Tibial nerve (tissue), 4 donors: Measurements from ENCODE around the gene PLSCR4. TPM values are rescaled to one million over a fixed set of nuclear protein-coding genes. Genes with fewer than 3 reads are reported as not detected.

ENCODE experiments used
- DNase-seq, 2 donors: peaks; one replicate each; pipeline ENCODE4 v3.0.0-alpha.2; 2019; ENCODE audit warnings: low spot score in 2 of 2
- H3K27ac ChIP-seq, 4 donors: fragments of 200-600 bp; sonication (generic) in 3 of 4; one replicate each; pipeline ENCODE4 v1.5.1; 2017 to 2019; ENCODE audit warnings: mild to moderate bottlenecking in 1 of 4
- H3K27me3 ChIP-seq, 2 donors: fragments of 200-600 bp; sonication (generic) in 1 of 2; one replicate each; pipeline versions ENCODE4 v1.5.1 to v1.6.0; 2017 to 2019
- H3K36me3 ChIP-seq, 3 donors: fragments of 200-600 bp; sonication (generic); one replicate each; pipeline ENCODE4 v1.5.1; 2018 to 2019
- H3K4me1 ChIP-seq, 4 donors: fragments of 200-600 bp; sonication (generic) in 3 of 4; one replicate each; pipeline ENCODE4 v1.5.1; 2017 to 2019
- H3K4me3 ChIP-seq, 4 donors: fragments of 200-600 bp; sonication (generic) in 3 of 4; one replicate each; pipeline ENCODE4 v1.5.1; 2017 to 2019; ENCODE audit warnings: mild to moderate bottlenecking in 1 of 4, moderate library complexity in 1 of 4
- H3K9me3 ChIP-seq, 4 donors: fragments of 200-600 bp; sonication (generic) in 3 of 4; one replicate each; pipeline ENCODE4 v1.5.1; 2017 to 2019
- EP300 ChIP-seq, 2 donors: sonication (generic); formaldehyde crosslinking; IDR thresholded peaks; one replicate each; pipeline ENCODE4 v1.6.1; 2017; ENCODE audit warnings: antibody characterized with exemption in 2 of 2, mild to moderate bottlenecking in 1 of 2
- POLR2A ChIP-seq, 2 donors: fragments of 450-650 bp; IDR thresholded peaks; one replicate each; pipeline ENCODE4 v1.6.1; 2017; ENCODE audit warnings: antibody characterized with exemption in 2 of 2, mild to moderate bottlenecking in 2 of 2, moderate library complexity in 2 of 2
- WGBS, 2 donors: methylation state at CpG; one replicate each; pipeline ENCODE4 v1.1.5; 2018; 5-methylcytosine and 5-hydroxymethylcytosine counted together
- total RNA-seq, 4 donors: library from RNA; depleted of rRNA; stranded (reverse); fragments of >200 nt; gene quantifications; one replicate each; pipeline ENCODE4 v1.1.0, GENCODE V29; 2016
- TF ChIP-seq, protein P1 (sequence below), 5 experiments: fragments of 200-600 bp in 3 of 5; fragments of 450-650 bp in 2 of 5; sonication (generic) in 3 of 5; IDR thresholded peaks; one replicate each; pipeline ENCODE4 v1.5.1; 2016 to 2019; ENCODE audit warnings: antibody characterized with exemption in 5 of 5, mild to moderate bottlenecking in 3 of 5, moderate library complexity in 2 of 5

Gene PLSCR4
- total RNA-seq, 4 donors from 2014 or later: 85.8 to 217 (median 128) TPM

DNA sequence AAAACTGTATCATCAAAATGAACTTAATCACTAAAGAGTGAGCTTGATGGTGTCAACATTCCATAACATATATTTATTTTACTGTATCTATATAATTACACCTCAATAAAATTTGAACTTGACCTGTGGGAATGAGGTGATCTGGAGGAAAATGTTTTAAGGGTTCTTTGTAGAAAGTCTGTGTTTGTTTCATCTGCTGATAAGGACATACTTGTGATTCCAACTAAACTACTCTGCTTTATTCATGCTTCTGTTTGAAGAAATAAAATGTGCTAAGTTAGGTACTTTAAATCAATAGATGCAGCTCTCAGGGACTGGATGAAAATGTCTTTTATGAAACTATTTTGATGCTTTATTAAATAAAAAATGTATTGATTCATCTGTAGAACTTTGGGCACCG, 78.3 kb downstream of the PLSCR4 start:
- H3K9me3 ChIP-seq: no peaks in the 10 kb centered on the region
- H3K27ac ChIP-seq: no peak overlapping the region
- no peaks in the 10 kb centered on the region for H3K27me3 ChIP-seq
- no peak for DNase-seq
- H3K4me1 ChIP-seq: peaks cover 0 to 3% (median under 1%) of the 10 kb centered on the region in 4 donors
- peaks cover 0 to 13% (median 0%) of the 10 kb centered on the region in 3 donors for H3K36me3 ChIP-seq
- WGBS, 2 donors: 57 to 58% methylated on average over 1 of the region's 1 CpG
- TF ChIP-seq POLR2A (IDR thresholded peaks at IDR 0.05) (no peak), EP300 (IDR thresholded peaks at IDR 0.05) (no peak)
- TF ChIP-seq, protein P1, sequence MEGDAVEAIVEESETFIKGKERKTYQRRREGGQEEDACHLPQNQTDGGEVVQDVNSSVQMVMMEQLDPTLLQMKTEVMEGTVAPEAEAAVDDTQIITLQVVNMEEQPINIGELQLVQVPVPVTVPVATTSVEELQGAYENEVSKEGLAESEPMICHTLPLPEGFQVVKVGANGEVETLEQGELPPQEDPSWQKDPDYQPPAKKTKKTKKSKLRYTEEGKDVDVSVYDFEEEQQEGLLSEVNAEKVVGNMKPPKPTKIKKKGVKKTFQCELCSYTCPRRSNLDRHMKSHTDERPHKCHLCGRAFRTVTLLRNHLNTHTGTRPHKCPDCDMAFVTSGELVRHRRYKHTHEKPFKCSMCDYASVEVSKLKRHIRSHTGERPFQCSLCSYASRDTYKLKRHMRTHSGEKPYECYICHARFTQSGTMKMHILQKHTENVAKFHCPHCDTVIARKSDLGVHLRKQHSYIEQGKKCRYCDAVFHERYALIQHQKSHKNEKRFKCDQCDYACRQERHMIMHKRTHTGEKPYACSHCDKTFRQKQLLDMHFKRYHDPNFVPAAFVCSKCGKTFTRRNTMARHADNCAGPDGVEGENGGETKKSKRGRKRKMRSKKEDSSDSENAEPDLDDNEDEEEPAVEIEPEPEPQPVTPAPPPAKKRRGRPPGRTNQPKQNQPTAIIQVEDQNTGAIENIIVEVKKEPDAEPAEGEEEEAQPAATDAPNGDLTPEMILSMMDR (IDR thresholded peaks at IDR 0.05): no peak
- H3K4me3 ChIP-seq: no peak overlapping the region

DNA sequence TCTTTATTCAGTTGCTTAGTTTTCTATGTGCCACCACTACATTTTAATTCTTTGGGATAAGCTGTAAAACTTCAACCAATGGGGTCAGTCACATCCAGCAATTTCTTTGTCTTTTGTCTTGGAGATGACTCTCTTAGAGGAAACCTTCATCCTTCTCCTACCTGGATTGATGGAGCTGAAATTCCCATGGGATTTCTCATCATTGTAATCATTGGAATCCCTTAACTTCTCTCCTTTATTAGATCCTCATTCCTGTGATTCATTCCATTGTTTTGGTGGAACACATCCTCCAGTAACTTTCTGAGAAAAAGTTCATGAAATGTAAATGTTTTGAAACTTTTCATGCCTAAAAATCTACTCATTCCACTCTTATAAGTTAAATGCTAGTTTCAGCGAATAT, 80.3 kb downstream of the PLSCR4 start:
- H3K27ac ChIP-seq: no peak overlapping the region

GRCh38 chr3:146169891-146170290, 81.0 kb downstream of the PLSCR4 start:
- Histone ChIP-seq H3K36me3 (peaks cover 0 to 13% (median 0%) of the 10 kb centered on the region in 3 donors), H3K27ac (no peak overlapping the region), H3K4me3 (no peak overlapping the region), H3K27me3 (no peaks in the 10 kb centered on the region), H3K4me1 (peaks cover 0 to 17% (median 0%) of the 10 kb centered on the region in 4 donors), H3K9me3 (no peaks in the 10 kb centered on the region)
- TF ChIP-seq POLR2A (IDR thresholded peaks at IDR 0.05) (no peak), EP300 (IDR thresholded peaks at IDR 0.05) (no peak)
- TF ChIP-seq, protein P1 (IDR thresholded peaks at IDR 0.05): no peak
- 84 to 88% methylated on average over 1 of the region's 1 CpG for WGBS, 2 donors
- DNase-seq: no peak

More for the DNA sequence above, 80.3 kb downstream of the PLSCR4 start:
- Histone ChIP-seq H3K4me3 (no peak overlapping the region), H3K27me3 (no peaks in the 10 kb centered on the region), H3K9me3 (no peaks in the 10 kb centered on the region), H3K4me1 (peaks cover 0 to 12% (median 0%) of the 10 kb centered on the region in 4 donors), H3K36me3 (peaks cover 0 to 13% (median 0%) of the 10 kb centered on the region in 3 donors)
- WGBS, 2 donors: 96 to 97% methylated on average over 1 of the region's 1 CpG
- no peak for TF ChIP-seq EP300 (IDR thresholded peaks at IDR 0.05)
- TF ChIP-seq, protein P1 (IDR thresholded peaks at IDR 0.05): no peak
- no peak for TF ChIP-seq POLR2A (IDR thresholded peaks at IDR 0.05)
- DNase-seq: no peak

- TF ChIP-seq, protein P1 (IDR thresholded peaks at IDR 0.05): no peak
- TF ChIP-seq EP300 (IDR thresholded peaks at IDR 0.05): no peak
- TF ChIP-seq POLR2A (IDR thresholded peaks at IDR 0.05): no peak
- no peaks in the 10 kb centered on the region for H3K27me3 ChIP-seq
- no peak overlapping the region for H3K4me3 ChIP-seq
- 45 to 51% methylated on average over 3 of the region's 3 CpGs for WGBS, 2 donors
- DNase-seq: no peak
- no peaks in the 10 kb centered on the region for H3K9me3 ChIP-seq
- peaks cover 0 to 4% (median 0%) of the 10 kb centered on the region in 3 donors for H3K36me3 ChIP-seq
- H3K27ac ChIP-seq: peak overlapping the region in 2 of 4 donors; percentile 34 to 60
- peaks cover 0 to 26% (median 2%) of the 10 kb centered on the region in 4 donors for H3K4me1 ChIP-seq
These were observed 84.1 kb downstream of the PLSCR4 start for GRCh38 chr3:146166826-146167225.

DNA sequence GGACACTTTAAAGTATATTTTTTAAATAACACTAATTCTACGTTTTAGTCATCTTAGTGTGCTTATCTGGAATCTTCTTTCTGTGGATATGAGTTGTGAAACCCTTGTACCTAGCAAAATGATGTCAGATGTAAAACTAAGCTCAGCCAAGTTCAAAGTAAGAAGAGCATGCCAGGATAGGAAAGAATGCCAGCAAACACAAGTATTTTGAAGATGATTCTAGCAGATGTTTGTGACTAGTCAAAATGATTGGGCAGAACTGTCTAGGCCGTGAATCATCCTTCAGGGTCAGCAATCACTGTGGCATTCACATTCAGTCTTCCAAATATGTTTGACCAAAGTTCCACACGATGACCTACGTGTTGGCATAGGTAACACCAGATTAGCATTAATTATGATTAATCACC, 84.5 kb downstream of the PLSCR4 start:
- no peaks in the 10 kb centered on the region for H3K27me3 ChIP-seq
- H3K36me3 ChIP-seq: peaks cover 0 to 4% (median 0%) of the 10 kb centered on the region in 3 donors
- no peak overlapping the region for H3K4me3 ChIP-seq
- WGBS, 2 donors: 74 to 77% methylated on average over 4 of the region's 4 CpGs
- peak overlapping the region in 2 of 4 donors; percentile 38 to 60 for H3K27ac ChIP-seq
- DNase-seq: peak in 1 of 2 donors; percentile 73
- H3K4me1 ChIP-seq: peaks cover 0 to 26% (median 2%) of the 10 kb centered on the region in 4 donors
- TF ChIP-seq POLR2A (IDR thresholded peaks at IDR 0.05): no peak
- TF ChIP-seq, protein P1 (IDR thresholded peaks at IDR 0.05): no peak
- peak in 1 of 2 donors; percentile 57 for TF ChIP-seq EP300 (IDR thresholded peaks at IDR 0.05)
- no peaks in the 10 kb centered on the region for H3K9me3 ChIP-seq
